GM13977 (cell line): Measurements from ENCODE around the gene FGGY.

Experiments used
- DNase-seq: peaks from one replicate; pipeline ENCODE4 v3.0.0; 2012; ENCODE audit warnings: low spot score
- in situ Hi-C: fragments of 300-500 bp; cut with MboI; formaldehyde crosslinking; loops from one replicate; pipeline ENCODE4 v1.12.0; 2022; ENCODE audit warnings: low sequenced_read_pairs, low pct_unique_long_range_greater_than_20kb, mixed read lengths, inconsistent platforms; ENCODE audit not compliant: unreplicated experiment
- TF ChIP-seq, protein P1 (sequence below): IDR thresholded peaks from 2 replicates; pipeline ENCODE4 v1.5.1; 2012; ENCODE audit warnings: mild to moderate bottlenecking, control low read depth; ENCODE audit not compliant: insufficient read depth; ENCODE audit errors: extremely low read depth, missing control alignments

FGGY gene

DNA sequence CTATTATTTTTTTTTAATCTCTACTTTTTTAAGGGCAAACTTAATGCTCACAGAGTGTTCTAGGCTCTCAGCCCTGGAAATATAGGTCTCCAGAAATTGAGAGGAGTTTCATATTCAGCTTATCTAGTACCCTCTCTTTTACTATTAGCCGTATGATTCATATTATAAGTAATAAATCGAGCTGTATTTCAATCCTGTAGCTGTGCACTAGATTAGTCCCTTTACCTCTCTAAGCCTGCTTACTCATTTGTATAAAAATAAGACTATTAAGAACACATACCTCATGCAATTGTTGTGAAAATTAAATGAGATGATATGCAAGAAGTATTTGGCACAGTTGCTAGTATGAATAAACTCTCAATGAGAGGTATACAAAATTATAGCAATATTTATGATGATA, 389.7 kb downstream of the FGGY start:
- in situ Hi-C loops, result no loop called here
- no peak for DNase-seq
- TF ChIP-seq, protein P1, sequence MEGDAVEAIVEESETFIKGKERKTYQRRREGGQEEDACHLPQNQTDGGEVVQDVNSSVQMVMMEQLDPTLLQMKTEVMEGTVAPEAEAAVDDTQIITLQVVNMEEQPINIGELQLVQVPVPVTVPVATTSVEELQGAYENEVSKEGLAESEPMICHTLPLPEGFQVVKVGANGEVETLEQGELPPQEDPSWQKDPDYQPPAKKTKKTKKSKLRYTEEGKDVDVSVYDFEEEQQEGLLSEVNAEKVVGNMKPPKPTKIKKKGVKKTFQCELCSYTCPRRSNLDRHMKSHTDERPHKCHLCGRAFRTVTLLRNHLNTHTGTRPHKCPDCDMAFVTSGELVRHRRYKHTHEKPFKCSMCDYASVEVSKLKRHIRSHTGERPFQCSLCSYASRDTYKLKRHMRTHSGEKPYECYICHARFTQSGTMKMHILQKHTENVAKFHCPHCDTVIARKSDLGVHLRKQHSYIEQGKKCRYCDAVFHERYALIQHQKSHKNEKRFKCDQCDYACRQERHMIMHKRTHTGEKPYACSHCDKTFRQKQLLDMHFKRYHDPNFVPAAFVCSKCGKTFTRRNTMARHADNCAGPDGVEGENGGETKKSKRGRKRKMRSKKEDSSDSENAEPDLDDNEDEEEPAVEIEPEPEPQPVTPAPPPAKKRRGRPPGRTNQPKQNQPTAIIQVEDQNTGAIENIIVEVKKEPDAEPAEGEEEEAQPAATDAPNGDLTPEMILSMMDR, result no peak

DNA sequence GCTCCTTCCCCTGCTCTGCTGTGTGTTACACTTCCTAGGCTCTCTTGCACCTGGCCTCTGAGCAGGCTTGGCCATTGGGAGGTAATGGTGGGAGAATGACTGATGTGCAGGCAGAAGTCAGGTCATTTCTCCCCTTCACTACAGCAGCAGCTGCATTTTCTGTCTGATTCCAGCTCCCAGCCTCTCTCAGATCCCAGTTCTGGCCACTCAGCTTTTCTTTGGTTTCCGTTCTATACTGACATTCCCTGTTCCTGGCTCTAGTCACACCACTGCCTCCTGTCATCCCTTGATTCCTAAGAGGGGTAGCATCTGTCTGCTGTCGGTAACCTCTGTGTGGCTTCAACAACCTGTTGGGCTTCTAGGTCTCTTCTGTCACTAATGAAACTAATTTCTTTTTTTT, 390.2 kb downstream of the FGGY start:
- no peak for DNase-seq
- TF ChIP-seq, protein P1, result no peak
- in situ Hi-C loops, result no loop called here

DNA sequence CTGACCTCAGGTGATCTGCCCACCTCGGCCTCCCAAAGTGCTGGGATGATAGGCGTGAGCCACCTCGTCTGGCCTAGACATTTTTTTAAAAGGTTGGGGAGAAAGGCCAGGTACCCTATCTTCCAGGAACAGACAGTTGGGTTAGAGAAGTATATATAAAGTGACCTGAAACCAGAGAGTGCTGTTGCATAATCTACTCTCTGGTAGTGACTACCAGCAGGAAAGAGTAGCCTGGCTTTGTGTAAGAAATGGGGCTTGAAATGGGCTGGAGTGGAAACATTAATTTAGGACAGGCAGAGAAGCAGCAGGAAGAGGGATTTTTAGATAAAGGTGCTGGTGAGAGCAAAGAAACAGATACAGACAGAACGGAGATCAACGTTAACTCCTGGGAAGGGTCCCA, 392.1 kb downstream of the FGGY start:
- DNase-seq, result no peak
- TF ChIP-seq, protein P1, result no peak
- in situ Hi-C loops, result no loop called here

DNA sequence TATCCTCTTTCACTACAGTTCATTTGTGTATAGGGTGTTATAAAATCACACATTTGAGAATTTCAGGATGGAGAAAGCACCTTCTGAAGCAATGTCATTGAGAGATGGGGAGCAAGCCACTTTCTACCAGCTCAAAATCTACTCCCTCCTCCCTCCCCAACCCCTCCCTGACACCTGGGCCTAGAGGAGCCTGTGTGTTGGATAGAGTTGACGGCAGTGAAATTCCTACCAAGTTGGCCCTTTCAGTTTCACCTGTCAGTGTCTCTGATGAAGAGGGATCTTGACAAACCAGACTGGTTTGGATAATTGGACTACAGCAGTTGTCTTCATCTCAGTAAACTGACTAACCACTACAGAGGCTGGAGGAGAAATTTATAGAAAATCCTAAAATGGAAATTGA, 392.8 kb downstream of the FGGY start:
- in situ Hi-C loops, result no loop called here
- TF ChIP-seq, protein P1, result no peak
- DNase-seq, result no peak

DNA sequence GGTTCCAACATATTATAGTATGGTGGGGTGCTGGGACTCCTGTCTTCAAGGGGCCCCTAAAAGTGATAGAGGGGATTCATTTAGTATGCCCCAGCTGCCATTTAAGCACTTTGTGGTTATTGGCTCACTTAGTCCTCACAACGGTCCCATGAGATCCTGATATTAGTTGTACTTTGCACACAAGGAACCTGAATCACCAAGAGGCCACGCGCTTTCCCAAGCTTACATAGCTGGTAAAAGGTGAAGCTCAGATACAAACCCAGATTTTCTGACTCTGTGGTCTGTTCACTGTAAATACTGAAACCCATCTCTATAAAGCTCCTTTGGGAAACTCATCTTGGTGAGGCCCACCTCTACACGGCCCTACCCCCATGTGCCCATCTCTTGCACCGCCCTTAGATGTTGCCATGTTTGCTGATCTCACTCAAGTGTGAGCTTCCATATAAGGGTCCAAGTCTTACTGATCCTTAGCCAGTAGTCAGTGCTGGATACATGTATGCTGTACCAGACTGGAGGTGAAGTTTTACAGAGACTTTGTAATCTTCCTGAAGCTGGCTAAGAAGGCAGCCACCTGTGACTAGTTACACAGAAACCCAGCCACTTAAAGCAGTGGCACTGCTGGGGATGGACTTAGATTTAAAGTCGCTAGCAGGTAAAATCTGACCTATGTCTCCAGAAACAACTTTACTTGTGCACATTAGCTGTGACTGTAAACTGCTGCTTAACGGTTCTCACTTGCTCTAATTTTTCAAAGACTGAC, 393.5 kb downstream of the FGGY start:
- in situ Hi-C loops, result no loop called here
- TF ChIP-seq, protein P1, result no peak
- DNase-seq, result no peak

DNA sequence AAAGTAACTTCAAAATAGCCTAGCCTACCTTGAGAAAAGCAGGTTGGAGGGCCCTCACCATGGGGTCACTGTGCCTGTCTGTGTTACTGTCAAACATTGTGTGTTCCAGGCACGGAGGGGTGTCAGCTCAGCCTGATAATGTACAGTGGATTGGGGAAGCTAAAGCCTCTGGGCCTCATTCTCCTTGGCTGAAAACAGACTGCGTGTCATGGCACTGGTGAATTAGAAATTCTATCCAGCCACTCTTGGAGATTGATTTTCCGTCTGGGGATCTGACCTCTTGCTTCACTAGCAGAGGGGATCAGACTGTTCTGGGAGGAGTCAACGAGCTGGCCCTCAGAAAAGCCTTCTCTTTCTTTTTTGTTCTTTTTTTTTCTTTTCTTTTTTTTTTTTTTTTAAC, 394.4 kb downstream of the FGGY start:
- DNase-seq, result no peak
- in situ Hi-C loops, result no loop called here
- TF ChIP-seq, protein P1, result no peak
